ENCODE data around the gene ZNF432. TPM values are rescaled to one million over a fixed set of nuclear protein-coding genes. Genes with fewer than 3 reads are reported as not detected.

Gene ZNF432
- total RNA-seq, 1 donor from 2014 or later, result 12.9 TPM

DNA sequence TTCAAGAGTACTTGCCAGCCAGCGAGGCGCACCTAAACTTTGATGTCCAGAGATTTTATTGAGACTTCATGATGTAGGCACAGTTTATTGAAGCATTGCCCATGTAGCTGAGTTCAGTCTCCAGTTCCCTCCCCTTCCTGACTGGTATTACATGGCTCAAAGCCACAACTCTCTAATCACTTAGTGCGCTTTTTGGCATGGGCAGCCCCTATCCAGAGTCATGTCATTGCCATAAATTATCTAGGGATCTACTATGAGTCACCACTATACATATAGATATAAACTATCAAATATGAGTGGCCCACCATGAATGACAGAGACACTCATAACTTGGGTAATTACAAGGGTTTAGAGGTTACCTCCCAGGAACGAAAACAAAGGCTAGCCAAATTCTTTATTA, 28.1 kb downstream of the ZNF432 start:
- intact Hi-C loops (cut with micrococcal nuclease), result no loop called here

DNA sequence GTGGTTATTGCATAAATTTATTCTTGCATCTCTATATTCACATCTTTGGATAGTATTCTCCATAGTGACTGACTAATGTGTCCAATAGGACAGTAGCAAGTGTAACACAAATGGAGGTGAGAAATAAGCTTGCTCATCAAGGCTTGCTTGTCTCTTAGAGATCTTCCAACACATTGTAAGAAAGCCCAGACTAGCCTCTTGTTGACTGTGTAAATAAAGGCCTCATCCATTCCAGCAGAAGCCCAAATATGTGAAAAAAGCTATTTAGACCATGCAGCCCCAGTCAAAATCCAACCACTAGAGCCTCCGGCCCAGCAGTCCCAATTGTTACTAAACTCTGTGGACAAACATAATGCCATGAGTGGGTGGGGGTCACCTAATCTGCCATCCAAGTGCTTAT, 38.0 kb downstream of the ZNF432 start:
- intact Hi-C loops (cut with micrococcal nuclease), result no loop called here

DNA sequence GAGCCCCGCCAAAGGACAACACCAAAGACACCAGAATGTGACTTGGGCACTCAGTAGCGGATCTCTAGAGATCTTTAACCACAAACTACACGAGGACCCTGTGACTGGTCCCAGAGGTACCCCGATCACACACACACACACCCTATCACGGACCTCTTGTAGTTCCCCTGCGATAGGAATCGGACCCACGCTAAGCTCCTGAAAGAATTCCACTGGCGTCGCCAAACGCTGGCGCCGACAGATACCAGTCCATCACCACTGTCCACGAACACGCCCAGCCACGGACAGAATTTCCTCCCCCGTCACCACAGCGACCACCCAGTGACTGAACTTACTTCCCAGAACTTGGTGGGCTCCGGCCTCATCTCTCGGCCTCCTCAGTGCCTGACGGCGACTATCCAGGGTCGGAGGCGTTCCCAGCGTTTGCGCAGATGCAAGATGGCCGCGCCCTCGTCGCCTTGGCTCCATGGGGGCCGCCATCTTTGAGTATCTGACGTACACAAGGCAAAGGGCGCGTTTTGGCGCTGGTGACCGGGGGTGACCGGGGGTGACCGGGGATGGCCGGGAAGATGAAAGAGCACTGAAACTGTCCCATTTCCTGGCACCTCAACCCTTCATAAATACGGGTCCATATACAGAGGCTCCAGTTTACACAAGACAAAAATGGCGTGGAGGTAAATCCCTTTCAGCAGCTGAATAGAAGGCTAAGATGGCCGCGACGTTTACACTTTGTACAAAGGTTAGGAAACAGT, 40.7 kb downstream of the ZNF432 start, which contains the start of gene ZNF615:
TSS of gene ZNF615 (minus strand) at position 406 of the 752 bp plus-strand sequence. CDS start 4,500 bp downstream, outside the sequence.
- intact Hi-C loops (cut with micrococcal nuclease), result loop anchor here (1.0 to 5.0 kb wide), 9 partner anchors 20 to 1095 kb away; partner anchors contain the start of genes ZNF160, ZNF350, ZNF613 and ZNF614

DNA sequence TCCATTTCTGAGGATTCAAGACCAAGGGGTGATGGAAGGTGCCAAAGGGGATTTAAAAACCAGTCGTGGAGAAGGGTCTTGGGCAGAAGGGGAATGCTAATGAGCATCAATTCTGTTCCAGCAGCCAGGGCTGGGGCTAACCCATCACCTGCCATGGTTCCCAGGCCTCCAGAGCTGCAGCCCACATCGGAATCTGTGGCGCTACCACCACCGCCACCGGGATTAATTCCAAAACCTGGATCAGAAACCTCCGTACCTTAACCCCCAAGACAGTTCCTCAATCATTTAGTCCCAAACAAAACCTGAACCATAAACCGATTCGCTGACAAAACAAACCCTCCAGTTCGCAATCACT, 41.2 kb downstream of the ZNF432 start:
- intact Hi-C loops (cut with micrococcal nuclease), result loop anchor here (2.0 to 5.0 kb wide), 3 partner anchors 230 to 1095 kb away; partner anchors contain the start of gene ZNF160

DNA sequence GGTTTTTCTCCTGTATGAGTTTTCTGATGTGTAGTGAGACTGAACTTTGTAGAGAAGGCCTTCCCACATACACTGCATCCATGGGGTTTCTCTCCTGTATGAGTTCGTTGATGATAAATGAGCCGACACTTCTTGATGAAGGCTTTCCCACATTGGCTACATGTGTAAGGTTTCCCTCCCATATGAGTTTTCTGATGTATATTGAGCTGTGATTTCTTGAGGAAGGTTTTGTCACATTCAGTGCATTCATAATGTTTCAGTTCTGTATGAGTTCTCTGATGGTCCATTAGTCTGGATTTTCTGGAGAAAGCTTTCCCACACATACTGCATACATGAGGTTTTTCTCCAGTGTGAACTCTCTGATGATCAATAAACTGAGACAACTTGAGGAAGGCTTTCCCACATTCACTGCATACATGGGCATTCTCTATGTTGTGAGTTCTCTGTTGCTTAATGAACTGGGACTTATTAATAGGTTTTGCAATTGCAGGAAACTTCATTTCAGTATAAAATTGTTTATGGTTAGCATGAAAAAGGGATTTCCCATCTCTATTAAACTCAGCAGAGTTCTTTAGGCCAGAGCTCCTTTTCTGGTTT, 54.5 kb downstream of the ZNF432 start:
- intact Hi-C loops (cut with micrococcal nuclease), result no loop called here

DNA sequence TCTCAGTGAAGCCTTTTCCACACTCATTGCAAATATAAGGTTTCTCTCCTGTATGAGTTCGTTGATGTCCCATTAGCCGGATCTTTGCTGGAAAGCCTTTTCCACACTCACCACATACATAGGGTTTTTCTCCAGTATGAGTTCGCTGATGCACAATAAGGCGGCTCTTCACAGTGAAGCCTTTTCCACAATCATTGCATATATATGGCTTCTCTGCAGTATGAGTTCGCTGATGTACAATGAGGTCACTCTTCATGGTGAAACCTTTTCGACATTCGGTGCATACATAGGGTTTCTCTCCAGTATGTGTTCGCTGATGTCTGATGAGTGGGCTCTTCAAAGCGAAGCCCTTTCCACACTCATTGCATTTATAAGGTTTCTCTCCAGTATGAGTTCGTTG, 55.2 kb downstream of the ZNF432 start:
- intact Hi-C loops (cut with micrococcal nuclease), result no loop called here

DNA sequence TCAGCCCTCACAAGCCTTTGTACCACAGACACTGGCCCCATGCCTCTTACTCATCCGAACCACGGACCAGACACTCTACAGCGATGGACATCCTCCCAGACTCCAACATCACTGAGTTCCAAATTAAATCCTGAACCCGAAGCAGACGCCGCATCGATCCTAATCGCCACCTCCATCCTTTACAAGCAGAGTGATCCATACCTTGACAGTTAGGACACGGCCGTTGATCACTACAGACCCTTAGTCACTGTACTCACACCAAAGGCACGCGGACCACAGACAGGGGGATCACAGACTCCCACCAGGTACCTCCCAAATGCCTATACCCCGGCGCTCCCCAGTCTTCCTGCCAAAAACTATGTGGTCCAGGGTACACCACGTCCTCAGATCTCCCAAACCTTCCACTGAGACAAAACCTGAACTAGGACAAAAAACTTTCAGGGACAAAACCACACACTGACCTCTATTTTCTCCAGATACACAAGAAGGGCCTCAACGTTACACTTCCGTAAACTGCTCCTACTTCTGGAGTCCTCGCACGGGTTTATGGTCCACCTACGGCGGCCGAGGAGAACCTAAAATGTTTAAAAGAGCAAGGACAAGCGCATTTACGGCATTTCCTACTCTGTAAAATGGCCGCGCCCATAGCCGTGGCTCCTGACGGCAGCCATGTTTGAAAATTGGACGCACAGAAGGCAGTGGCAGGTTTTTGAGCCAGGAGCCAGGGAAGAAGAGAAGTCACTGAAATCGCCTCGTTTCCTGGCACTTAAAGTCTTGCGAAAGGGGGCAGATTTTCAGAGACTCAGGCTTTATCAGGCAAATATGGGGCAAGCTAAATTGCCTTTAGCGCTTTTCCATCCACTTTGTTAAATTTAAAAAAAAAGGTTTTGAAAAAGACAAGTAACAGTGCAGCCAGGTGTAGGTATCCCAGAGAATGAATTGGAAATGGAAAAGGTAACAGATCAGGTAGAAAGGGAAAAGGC, 62.0 kb downstream of the ZNF432 start, which contains the start of gene ZNF350:
TSS of gene ZNF350 (minus strand) at position 532 of the 983 bp plus-strand sequence. CDS start 12,480 bp downstream, outside the sequence.
- intact Hi-C loops (cut with micrococcal nuclease), result loop anchor here (1.0 kb wide), 6 partner anchors 22 to 204 kb away; partner anchors contain the start of genes PPP2R1A, ZNF613, ZNF614 and ZNF615

DNA sequence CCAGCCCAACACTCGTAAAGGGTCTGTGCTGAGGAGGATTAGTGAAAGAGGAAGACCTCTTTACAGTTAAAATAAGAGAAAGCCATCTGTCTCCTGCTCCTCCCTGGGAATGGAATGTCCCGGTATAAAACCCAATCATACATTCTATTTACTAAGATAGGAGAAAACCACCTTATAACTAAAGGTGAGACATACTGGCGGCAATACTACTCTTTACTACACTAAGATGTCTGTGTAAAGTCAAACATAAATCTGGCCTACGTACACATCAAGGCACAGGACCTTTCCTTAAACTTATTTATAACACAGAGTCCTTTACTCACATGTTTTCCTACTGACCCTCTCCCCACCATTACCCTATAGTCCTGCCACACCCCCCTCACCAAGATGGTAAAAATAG, 65.3 kb downstream of the ZNF432 start:
- intact Hi-C loops (cut with micrococcal nuclease), result no loop called here

Other genes starting within 250 kb of the ZNF432 start
- 7.3 and 8.2 TPM in 2 replicates for gene ZNF577, start 160.9 kb downstream of the ZNF432 start, total RNA-seq
- gene ZNF649, start 143.8 kb downstream of the ZNF432 start, total RNA-seq, result 11.3 and 11.7 TPM in 2 replicates
- 5.2 and 5.5 TPM in 2 replicates for gene ZNF613, start 121.4 kb downstream of the ZNF432 start, total RNA-seq
- 13.5 and 14.0 TPM in 2 replicates for gene ZNF350, start 62.0 kb downstream of the ZNF432 start, total RNA-seq
- gene ZNF615, start 40.6 kb downstream of the ZNF432 start, total RNA-seq, result 9.4 and 10.2 TPM in 2 replicates
- gene ZNF614, start 20.5 kb downstream of the ZNF432 start, total RNA-seq, result 8.4 and 9.9 TPM in 2 replicates
- gene ZNF841, start 46.9 kb upstream of the ZNF432 start, total RNA-seq, result 23.1 and 27.0 TPM in 2 replicates
- 4.8 and 5.1 TPM in 2 replicates for gene ZNF616, start 91.1 kb upstream of the ZNF432 start, total RNA-seq
- gene ZNF836, start 122.8 kb upstream of the ZNF432 start, total RNA-seq, result 15.4 and 17.5 TPM in 2 replicates
- gene PPP2R1A, start 141.2 kb upstream of the ZNF432 start, total RNA-seq, result 203 and 217 TPM in 2 replicates
- 15.9 and 18.4 TPM in 2 replicates for gene ZNF766, start 220.7 kb upstream of the ZNF432 start, total RNA-seq
- gene ZNF480, start 248.3 kb upstream of the ZNF432 start, total RNA-seq, result 12.0 and 16.2 TPM in 2 replicates